Panc1 (cell line): ENCODE data around the gene FIS1. TPM values are rescaled to one million over a fixed set of nuclear protein-coding genes. Genes with fewer than 3 reads are reported as not detected.

Experiments
- ATAC-seq: fragments of 200-7000 bp; cut with Tn5 transposase; 2 replicates; pipeline ENCODE4 v1.9.1; 2020; ENCODE audit warnings: mild to moderate bottlenecking, moderate library complexity
- BruUV-seq: library from RNA; stranded (reverse); fragments of 400-500 nt; replicated peaks from 2 replicates; lab custom pipeline; 2021; lab: Mats Ljungman, UMichigan
- CTCF ChIA-PET: fragments of 300-600 bp; sonication (Branson Sonifier 250); formaldehyde crosslinking; loops from one replicate; lab custom pipeline; 2022; ENCODE audit warnings: antibody characterized with exemption; lab: Charles Lee
- POLR2A ChIA-PET: fragments of 300-600 bp; sonication (Branson Sonifier 250); formaldehyde crosslinking; loops from one replicate; lab custom pipeline; 2022; ENCODE audit warnings: antibody characterized with exemption; lab: Charles Lee
- DNase-seq: peaks from one replicate; pipeline ENCODE4 v3.0.0-alpha.2; 2010; ENCODE audit warnings: low read depth, low spot score
- H3K27ac ChIP-seq: 2 replicates; pipeline ENCODE4 v1.5.1; 2011; ENCODE audit warnings: mild to moderate bottlenecking, low read length, inconsistent platforms
- H3K27me3 ChIP-seq: fragments of 200-500 bp; sonication (Bioruptor generic); 2 replicates; pipeline ENCODE4 v1.6.0; 2014; ENCODE audit warnings: low read length, inconsistent platforms; ENCODE audit not compliant: control insufficient read depth, insufficient read depth
- H3K36me3 ChIP-seq: fragments of 200-500 bp; sonication (Bioruptor generic); 2 replicates; pipeline ENCODE4 v1.5.1; 2014; ENCODE audit warnings: inconsistent platforms, mild to moderate bottlenecking, low read length, moderate library complexity; ENCODE audit not compliant: control insufficient read depth, insufficient read depth
- H3K4me1 ChIP-seq: 2 replicates; pipeline ENCODE4 v1.5.1; 2011; ENCODE audit warnings: inconsistent platforms, mild to moderate bottlenecking, low read length, moderate library complexity; ENCODE audit not compliant: control insufficient read depth, insufficient read depth
- H3K4me3 ChIP-seq, 2 experiments: 2 replicates each; pipeline ENCODE4 v1.5.1; 2011 to 2012; ENCODE audit warnings: low read depth in 2 of 2, low read length in 2 of 2, mild to moderate bottlenecking in 2 of 2, inconsistent platforms in 1 of 2, moderate library complexity in 1 of 2
- H3K9me3 ChIP-seq: fragments of 200-500 bp; sonication (Bioruptor generic); 2 replicates; pipeline ENCODE4 v1.5.1; 2014; ENCODE audit warnings: low read depth, mild to moderate bottlenecking, inconsistent platforms, low read length, moderate library complexity; ENCODE audit not compliant: control insufficient read depth, insufficient read depth
- CTCF ChIP-seq: fragments of 450-650 bp; IDR thresholded peaks from 2 replicates; pipeline ENCODE4 v1.5.1; 2017; ENCODE audit warnings: mild to moderate bottlenecking
- POLR2AphosphoS5 ChIP-seq: IDR thresholded peaks from 2 replicates; pipeline ENCODE4 v1.6.1; 2012; ENCODE audit warnings: mild to moderate bottlenecking, low read depth, low read length, moderate library complexity
- REST ChIP-seq, 2 experiments: IDR thresholded peaks; 2 replicates each; pipeline ENCODE4 v1.6.1; 2011 to 2012; ENCODE audit warnings: low read depth in 2 of 2, control low read depth in 1 of 2, low read length in 1 of 2, mild to moderate bottlenecking in 1 of 2, moderate library complexity in 1 of 2; ENCODE audit not compliant: insufficient read depth in 1 of 2
- SIN3A ChIP-seq: IDR thresholded peaks from 2 replicates; pipeline ENCODE4 v1.6.1; 2012; ENCODE audit warnings: low read depth, mild to moderate bottlenecking, low read length, moderate library complexity, borderline replicate concordance; ENCODE audit not compliant: insufficient read depth
- TCF7L2 ChIP-seq: IDR thresholded peaks from 2 replicates; pipeline ENCODE4 v1.6.1; 2011; ENCODE audit warnings: mild to moderate bottlenecking, low read depth, low read length, inconsistent platforms
- in situ Hi-C: cut with HindIII; loops from 2 replicates; pipeline ENCODE4 v1.10.0; 2016; ENCODE audit warnings: low sequenced_read_pairs, low pct_unique_long_range_greater_than_20kb
- intact Hi-C: fragments of 100-400 bp; cut with micrococcal nuclease; formaldehyde crosslinking; loops from one replicate; pipeline ENCODE4 v1.10.0; 2022; ENCODE audit not compliant: unreplicated experiment
- total RNA-seq: library from RNA; stranded (reverse); gene quantifications from one replicate; pipeline ENCODE4 v1.2.1, GENCODE V29; 2021; ENCODE audit not compliant: unreplicated experiment

The FIS1 gene
- total RNA-seq, 1 experiment from 2014 or later: 110 TPM

- H3K36me3 ChIP-seq: no peaks in the 10 kb centered on the region; the same call in 1 of the 2 replicates
- in situ Hi-C loops: no loop called here
These were observed 5.0 kb downstream of the FIS1 start for GRCh38 chr7:101239951-101240220.

GRCh38 chr7:101239191-101239950 lies 5.5 kb downstream of the FIS1 start:
- no peaks in the 10 kb centered on the region for H3K27me3 ChIP-seq
- ChIA-PET CTCF (interaction anchor here (0.6 kb wide), 1 partner anchor 649 kb away, joined by 4 read pairs; no protein-coding TSS in a partner anchor), POLR2A (no interaction called here)
- TF ChIP-seq CTCF (no peak), POLR2AphosphoS5 (no peak), TCF7L2 (no peak), SIN3A (no peak), REST (IDR thresholded peaks at IDR 0.05; ENCODE audit: insufficient read depth in 1 of 2, low read depth in 2 of 2, low read length in 1 of 2) (no peak)
- no peak overlapping the region for H3K27ac ChIP-seq
- peaks cover 8% of the 10 kb centered on the region; the same call in 1 of the 2 replicates for H3K4me1 ChIP-seq
- BruUV-seq: no TSS peak
- no peaks in the 10 kb centered on the region for H3K9me3 ChIP-seq
- ATAC-seq (no peak), DNase-seq (no peak)
- H3K36me3 ChIP-seq: no peaks in the 10 kb centered on the region; the same call in 1 of the 2 replicates
- in situ Hi-C loops: no loop called here
- intact Hi-C loops: no loop called here
- H3K4me3 ChIP-seq: no peak overlapping the region

More at GRCh38 chr7:101239951-101240220, 5.0 kb downstream of the FIS1 start:
- H3K4me1 ChIP-seq: peaks cover 8% of the 10 kb centered on the region; the same call in 1 of the 2 replicates
- H3K9me3 ChIP-seq: no peaks in the 10 kb centered on the region
- no peaks in the 10 kb centered on the region for H3K27me3 ChIP-seq
- TF ChIP-seq TCF7L2: no peak
- no peak for TF ChIP-seq POLR2AphosphoS5
- TF ChIP-seq CTCF: no peak
- TF ChIP-seq SIN3A: no peak
- no peak for TF ChIP-seq REST (IDR thresholded peaks at IDR 0.05; ENCODE audit: insufficient read depth in 1 of 2, low read depth in 2 of 2, low read length in 1 of 2)
- intact Hi-C loops: no loop called here
- DNase-seq (no peak), ATAC-seq (no peak)
- no TSS peak for BruUV-seq
- CTCF ChIA-PET: no interaction called here
- POLR2A ChIA-PET: no interaction called here
- no peak overlapping the region for H3K4me3 ChIP-seq
- no peak overlapping the region for H3K27ac ChIP-seq
